Fibroblast of lung (primary cell): Measurements from ENCODE around the gene DTX4. TPM values are rescaled to one million over a fixed set of nuclear protein-coding genes. Genes with fewer than 3 reads are reported as not detected.
A peak's percentile ranks its signal among the peaks of the same experiment; 100 is the strongest.

Experiments
- DNase-seq, 2 donors: peaks; one replicate each; pipeline versions ENCODE4 v3.0.0 to v3.0.0-alpha.2; 2010; ENCODE audit warnings: low read depth in 2 of 2
- H2AFZ ChIP-seq: 2 replicates; pipeline ENCODE4 v1.5.1; 2012; ENCODE audit warnings: low read length, control low read depth, inconsistent platforms
- H3K27ac ChIP-seq: 2 replicates; pipeline ENCODE4 v1.5.1; 2011; ENCODE audit warnings: low read length, control low read depth; ENCODE audit not compliant: insufficient read depth
- H3K27me3 ChIP-seq: 2 replicates; pipeline ENCODE4 v1.5.1; 2011; ENCODE audit warnings: mild to moderate bottlenecking, low read length; ENCODE audit not compliant: control insufficient read depth, insufficient read depth
- H3K36me3 ChIP-seq: 2 replicates; pipeline ENCODE4 v1.5.1; 2011; ENCODE audit warnings: low read length; ENCODE audit not compliant: control insufficient read depth, insufficient read depth
- H3K4me1 ChIP-seq: 2 replicates; pipeline ENCODE4 v1.5.1; 2011; ENCODE audit warnings: low read length; ENCODE audit not compliant: control insufficient read depth, insufficient read depth; ENCODE audit errors: extremely low read depth
- H3K4me2 ChIP-seq: 2 replicates; pipeline ENCODE4 v1.5.1; 2011; ENCODE audit warnings: low read length, control low read depth; ENCODE audit not compliant: insufficient read depth; ENCODE audit errors: extremely low read depth
- H3K4me3 ChIP-seq, 4 experiments: fragments of 200-600 bp in 1 of 4; sonication (generic) in 1 of 4; replicated peaks in 1 of 4; 2 replicates each; pipeline ENCODE4 v1.5.1; 2011 to 2016; ENCODE audit warnings: low read length in 4 of 4, low read depth in 3 of 4, mild to moderate bottlenecking in 3 of 4, control low read depth in 2 of 4, inconsistent platforms in 1 of 4, mixed read lengths in 1 of 4; ENCODE audit not compliant: insufficient read depth in 1 of 4; ENCODE audit errors: control extremely low read depth in 1 of 4
- H3K79me2 ChIP-seq: 2 replicates; pipeline ENCODE4 v1.5.1; 2012; ENCODE audit warnings: mild to moderate bottlenecking, low read length, inconsistent platforms; ENCODE audit not compliant: control insufficient read depth, insufficient read depth
- H3K9ac ChIP-seq: 2 replicates; pipeline ENCODE4 v1.5.1; 2011; ENCODE audit warnings: mild to moderate bottlenecking, low read length, control low read depth; ENCODE audit not compliant: insufficient read depth
- H3K9me3 ChIP-seq: 2 replicates; pipeline ENCODE4 v1.5.1; 2012; ENCODE audit warnings: low read depth, low read length; ENCODE audit not compliant: control insufficient read depth, insufficient read depth
- H4K20me1 ChIP-seq: 2 replicates; pipeline ENCODE4 v1.5.1; 2011; ENCODE audit warnings: low read length; ENCODE audit not compliant: control insufficient read depth, insufficient read depth; ENCODE audit errors: extremely low read depth
- EZH2 ChIP-seq: IDR thresholded peaks from 2 replicates; pipeline ENCODE4 v1.5.1; 2012; ENCODE audit warnings: low read length, control low read depth, mild to moderate bottlenecking; ENCODE audit errors: missing control alignments
- polyA plus RNA-seq, 2 donors: library from polyadenylated mRNA; depleted of rRNA in 1 of 2; stranded (reverse) in 1 of 2; unstranded in 1 of 2; fragments of >200 nt; gene quantifications; 2 replicates each; pipeline ENCODE4 v1.2.1, GENCODE V29; 2011 to 2012; ENCODE audit warnings: missing spikeins in 1 of 2
- total RNA-seq: library from RNA; depleted of rRNA; stranded (reverse); fragments of >200 nt; gene quantifications from 2 replicates; pipeline ENCODE4 v1.2.1, GENCODE V29; 2014
- TF ChIP-seq, protein P1 (sequence below), 2 donors: IDR thresholded peaks in 1 of 2; conservative IDR thresholded peaks in 1 of 2; 1 replicate in 1 of 2; 2 replicates in 1 of 2; pipeline ENCODE4 v1.5.1; 2011 to 2012; ENCODE audit warnings: low read length in 2 of 2, control low read depth in 1 of 2, inconsistent platforms in 1 of 2, low read depth in 1 of 2, mild to moderate bottlenecking in 1 of 2

The DTX4 gene
- total and polyA plus RNA-seq, 2 donors (not counting 1 experiment from before 2014, with no cell fraction given) = 1.2 to 4.8 TPM

DNA sequence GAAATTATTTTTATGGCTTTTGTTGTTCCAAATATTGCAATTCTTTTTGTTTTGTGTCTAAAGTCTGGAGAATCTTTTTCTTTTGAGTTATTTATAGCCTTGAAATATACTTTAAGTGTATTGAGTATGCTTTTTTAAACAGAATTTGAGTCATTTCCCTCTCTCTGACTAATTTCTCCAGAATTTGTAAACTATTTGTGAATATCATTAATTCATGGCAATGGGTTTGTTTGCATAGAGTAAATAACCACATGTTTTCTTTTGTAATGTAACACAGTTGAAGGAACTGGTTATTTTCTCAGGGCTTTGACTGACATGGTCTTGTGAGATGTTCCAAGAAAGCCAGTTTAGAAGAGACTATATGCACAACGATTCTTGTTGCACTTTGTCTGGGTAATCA is 71.7 kb downstream of the DTX4 start:
- no peaks in the 10 kb centered on the region for H3K79me2 ChIP-seq
- H2AFZ ChIP-seq = no peak overlapping the region
- no peaks in the 10 kb centered on the region for H4K20me1 ChIP-seq
- DNase-seq = no peak
- no peaks in the 10 kb centered on the region for H3K4me1 ChIP-seq
- H3K9ac ChIP-seq = no peak overlapping the region
- no peak overlapping the region for H3K27ac ChIP-seq
- H3K4me2 ChIP-seq = no peak overlapping the region
- H3K36me3 ChIP-seq = no peaks in the 10 kb centered on the region
- H3K4me3 ChIP-seq = no peak overlapping the region
- H3K9me3 ChIP-seq = no peaks in the 10 kb centered on the region
- TF ChIP-seq EZH2 = no peak
- TF ChIP-seq, protein P1, sequence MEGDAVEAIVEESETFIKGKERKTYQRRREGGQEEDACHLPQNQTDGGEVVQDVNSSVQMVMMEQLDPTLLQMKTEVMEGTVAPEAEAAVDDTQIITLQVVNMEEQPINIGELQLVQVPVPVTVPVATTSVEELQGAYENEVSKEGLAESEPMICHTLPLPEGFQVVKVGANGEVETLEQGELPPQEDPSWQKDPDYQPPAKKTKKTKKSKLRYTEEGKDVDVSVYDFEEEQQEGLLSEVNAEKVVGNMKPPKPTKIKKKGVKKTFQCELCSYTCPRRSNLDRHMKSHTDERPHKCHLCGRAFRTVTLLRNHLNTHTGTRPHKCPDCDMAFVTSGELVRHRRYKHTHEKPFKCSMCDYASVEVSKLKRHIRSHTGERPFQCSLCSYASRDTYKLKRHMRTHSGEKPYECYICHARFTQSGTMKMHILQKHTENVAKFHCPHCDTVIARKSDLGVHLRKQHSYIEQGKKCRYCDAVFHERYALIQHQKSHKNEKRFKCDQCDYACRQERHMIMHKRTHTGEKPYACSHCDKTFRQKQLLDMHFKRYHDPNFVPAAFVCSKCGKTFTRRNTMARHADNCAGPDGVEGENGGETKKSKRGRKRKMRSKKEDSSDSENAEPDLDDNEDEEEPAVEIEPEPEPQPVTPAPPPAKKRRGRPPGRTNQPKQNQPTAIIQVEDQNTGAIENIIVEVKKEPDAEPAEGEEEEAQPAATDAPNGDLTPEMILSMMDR (conservative IDR thresholded peaks at IDR 0.05 in 1 of 2, IDR thresholded peaks at IDR 0.05 in 1 of 2; ENCODE audit: low read depth in 1 of 2, low read length in 2 of 2) = no peak
- H3K27me3 ChIP-seq = no peaks in the 10 kb centered on the region

DNA sequence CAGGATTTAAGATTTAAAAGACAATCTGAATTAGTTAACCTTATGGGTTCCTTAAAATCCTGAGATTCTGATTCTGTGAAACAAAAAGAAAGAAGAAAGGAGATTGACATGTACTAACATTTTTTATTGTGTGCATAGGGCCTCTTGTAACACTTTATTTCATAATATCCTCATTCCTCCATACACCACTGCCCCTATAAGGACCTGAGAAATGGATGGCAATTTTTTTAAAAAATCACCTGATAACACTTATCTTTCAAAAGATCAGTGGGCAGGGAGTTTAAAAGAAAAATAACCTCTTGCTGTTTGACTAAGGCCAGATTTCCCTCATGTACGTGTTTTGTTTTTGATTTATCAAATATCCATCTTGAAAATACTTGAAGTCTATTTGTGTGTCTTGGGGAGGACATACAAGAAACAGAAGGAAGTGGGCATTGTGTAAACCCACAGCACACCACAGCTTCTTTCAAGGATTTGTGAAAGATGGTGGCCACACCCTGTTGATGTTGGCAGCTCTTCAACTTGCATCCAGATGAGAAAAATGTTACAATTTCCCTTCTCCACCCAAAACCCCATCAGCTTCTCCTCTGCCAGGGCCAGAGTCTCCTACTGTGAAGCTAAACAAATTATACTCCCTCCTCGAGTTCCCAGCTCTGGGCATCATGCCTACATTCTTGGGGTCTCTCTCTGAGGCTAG is 75.7 kb downstream of the DTX4 start:
- Histone ChIP-seq H3K9ac (no peak overlapping the region), H3K27me3 (no peaks in the 10 kb centered on the region), H3K4me3 (no peak overlapping the region), H3K27ac (no peak overlapping the region), H2AFZ (no peak overlapping the region), H3K36me3 (no peaks in the 10 kb centered on the region), H3K4me2 (peak overlapping the region; percentile 42), H3K4me1 (no peaks in the 10 kb centered on the region), H3K79me2 (no peaks in the 10 kb centered on the region), H4K20me1 (no peaks in the 10 kb centered on the region), H3K9me3 (no peaks in the 10 kb centered on the region)
- TF ChIP-seq, protein P1 (conservative IDR thresholded peaks at IDR 0.05 in 1 of 2, IDR thresholded peaks at IDR 0.05 in 1 of 2; ENCODE audit: low read depth in 1 of 2, low read length in 2 of 2) = no peak
- TF ChIP-seq EZH2 = no peak
- peak; percentile 1 to 81 for DNase-seq

DNA sequence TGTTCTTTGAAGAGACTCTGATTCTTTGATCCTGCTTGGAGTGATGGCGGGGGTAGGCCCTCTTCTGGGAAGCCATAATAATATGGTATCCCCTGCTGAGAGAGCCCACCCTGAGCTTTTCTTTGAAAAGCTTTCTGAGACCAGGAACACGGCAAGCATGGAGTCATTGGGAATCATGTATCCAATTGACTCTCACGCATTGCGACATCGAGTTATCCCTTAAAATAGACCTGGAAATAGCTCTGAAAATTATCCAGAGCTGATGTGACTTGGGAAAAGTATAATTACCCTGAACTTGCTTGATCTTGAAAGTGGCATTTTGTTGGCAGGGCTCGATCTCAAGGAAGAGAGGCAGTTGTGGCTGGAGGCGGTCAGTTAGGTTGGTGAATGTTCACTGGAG is 77.6 kb downstream of the DTX4 start:
- Histone ChIP-seq H3K79me2 (no peaks in the 10 kb centered on the region), H3K9ac (no peak overlapping the region), H3K4me1 (no peaks in the 10 kb centered on the region), H3K27me3 (no peaks in the 10 kb centered on the region), H3K4me2 (no peak overlapping the region), H2AFZ (no peak overlapping the region), H3K9me3 (no peaks in the 10 kb centered on the region), H3K27ac (no peak overlapping the region), H3K4me3 (no peak overlapping the region), H4K20me1 (no peaks in the 10 kb centered on the region), H3K36me3 (no peaks in the 10 kb centered on the region)
- TF ChIP-seq, protein P1 (conservative IDR thresholded peaks at IDR 0.05 in 1 of 2, IDR thresholded peaks at IDR 0.05 in 1 of 2; ENCODE audit: low read depth in 1 of 2, low read length in 2 of 2) = no peak
- TF ChIP-seq EZH2 = no peak
- DNase-seq = no peak
